ENCODE data around the gene L3MBTL3.

DNA sequence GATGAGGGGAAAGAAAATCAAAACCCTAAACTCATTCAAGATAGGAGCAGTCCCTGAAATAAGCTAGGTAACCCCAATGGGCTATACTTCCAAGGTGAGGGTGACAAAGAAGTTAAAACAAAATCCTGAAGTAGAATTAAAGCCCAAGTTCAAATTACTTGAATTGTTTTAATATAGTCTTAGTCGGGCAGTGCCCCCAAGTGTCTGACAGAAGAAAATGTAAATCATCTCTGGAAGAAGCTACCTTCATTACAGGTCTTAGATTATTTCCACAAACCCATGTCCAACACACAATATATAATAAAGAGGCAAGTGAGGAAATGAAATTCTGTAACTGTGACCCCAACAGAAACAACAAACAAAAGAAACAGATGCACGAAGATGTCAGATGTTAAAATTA is 36.8 kb upstream of the L3MBTL3 start:
- TF ChIP-seq ZFX (IDR thresholded peaks at IDR 0.05) (no peak), POLR2A (IDR thresholded peaks at IDR 0.05; ENCODE audit: borderline replicate concordance, extremely low read depth, insufficient read depth, insufficient read length) (no peak), RAD21 (IDR thresholded peaks at IDR 0.05; ENCODE audit: low read depth) (peak; percentile 68), EZH2phosphoT487 (IDR thresholded peaks at IDR 0.05; ENCODE audit: borderline replicate concordance) (no peak), JUND (IDR thresholded peaks at IDR 0.05) (no peak)
- TF ChIP-seq, protein P1, sequence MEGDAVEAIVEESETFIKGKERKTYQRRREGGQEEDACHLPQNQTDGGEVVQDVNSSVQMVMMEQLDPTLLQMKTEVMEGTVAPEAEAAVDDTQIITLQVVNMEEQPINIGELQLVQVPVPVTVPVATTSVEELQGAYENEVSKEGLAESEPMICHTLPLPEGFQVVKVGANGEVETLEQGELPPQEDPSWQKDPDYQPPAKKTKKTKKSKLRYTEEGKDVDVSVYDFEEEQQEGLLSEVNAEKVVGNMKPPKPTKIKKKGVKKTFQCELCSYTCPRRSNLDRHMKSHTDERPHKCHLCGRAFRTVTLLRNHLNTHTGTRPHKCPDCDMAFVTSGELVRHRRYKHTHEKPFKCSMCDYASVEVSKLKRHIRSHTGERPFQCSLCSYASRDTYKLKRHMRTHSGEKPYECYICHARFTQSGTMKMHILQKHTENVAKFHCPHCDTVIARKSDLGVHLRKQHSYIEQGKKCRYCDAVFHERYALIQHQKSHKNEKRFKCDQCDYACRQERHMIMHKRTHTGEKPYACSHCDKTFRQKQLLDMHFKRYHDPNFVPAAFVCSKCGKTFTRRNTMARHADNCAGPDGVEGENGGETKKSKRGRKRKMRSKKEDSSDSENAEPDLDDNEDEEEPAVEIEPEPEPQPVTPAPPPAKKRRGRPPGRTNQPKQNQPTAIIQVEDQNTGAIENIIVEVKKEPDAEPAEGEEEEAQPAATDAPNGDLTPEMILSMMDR (IDR thresholded peaks at IDR 0.05 in 2 of 3, conservative IDR thresholded peaks at IDR 0.05 in 1 of 3; ENCODE audit: borderline replicate concordance in 1 of 3, insufficient read depth in 1 of 3, low read depth in 2 of 3, low read length in 2 of 3) = peak; percentile 30 to 49 (median 34); a peak in 4 of 6 replicates
- TF ChIP-seq, protein P2, sequence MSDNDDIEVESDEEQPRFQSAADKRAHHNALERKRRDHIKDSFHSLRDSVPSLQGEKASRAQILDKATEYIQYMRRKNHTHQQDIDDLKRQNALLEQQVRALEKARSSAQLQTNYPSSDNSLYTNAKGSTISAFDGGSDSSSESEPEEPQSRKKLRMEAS (IDR thresholded peaks at IDR 0.05) = no peak

Measured in HCT116 (cell line).